Fibroblast of peridontal ligament (primary cell): Measurements from ENCODE around the gene SYT4.
"Not testable (repeated sequence)": the region's sequence is repeated elsewhere in the genome, so short reads cannot be mapped to it uniquely, and the experiment has no call there.

ENCODE experiments used
- DNase-seq: peaks from one replicate; pipeline ENCODE4 v3.0.0-alpha.2; 2010; ENCODE audit errors: extremely low read depth

Gene SYT4

GRCh38 chr18:43277164-43277600 is at the start of gene SYT4:
SYT4 (minus strand) TSS chr18:43277490; CDS start chr18:43277281, 209 bp downstream.
- peak; percentile 22 for DNase-seq

- DNase-seq: no peak
Observed at GRCh38 chr18:43322132-43322531, 44.8 kb upstream of the SYT4 start.

GRCh38 chr18:43314941-43315340 is 37.7 kb upstream of the SYT4 start:
- no peak for DNase-seq

- DNase-seq: no peak
Observed at GRCh38 chr18:43312891-43313290, 35.6 kb upstream of the SYT4 start.

- DNase-seq: no peak
Observed at GRCh38 chr18:43310239-43310638, 32.9 kb upstream of the SYT4 start.

GRCh38 chr18:43303376-43303775 is 26.1 kb upstream of the SYT4 start:
- DNase-seq: no peak

GRCh38 chr18:43286187-43286586 is 8.9 kb upstream of the SYT4 start:
- DNase-seq: not testable (repeated sequence)

GRCh38 chr18:43283299-43283698 is 6.0 kb upstream of the SYT4 start:
- DNase-seq: no peak

GRCh38 chr18:43279015-43279744 is 1.9 kb upstream of the SYT4 start:
- no peak for DNase-seq

- no peak for DNase-seq
Observed at GRCh38 chr18:43278355-43278754, 1.1 kb upstream of the SYT4 start.

- DNase-seq: no peak
Observed at GRCh38 chr18:43276491-43276890, 799 bp downstream of the SYT4 start.

- DNase-seq: no peak
Observed at GRCh38 chr18:43275546-43275945, 1.7 kb downstream of the SYT4 start.

GRCh38 chr18:43274526-43274925 is 2.8 kb downstream of the SYT4 start:
- no peak for DNase-seq

GRCh38 chr18:43271593-43272432 is 5.5 kb downstream of the SYT4 start:
- DNase-seq: peak; percentile 82

GRCh38 chr18:43267818-43268217 is 9.5 kb downstream of the SYT4 start:
- no peak for DNase-seq

GRCh38 chr18:43265465-43265864 is 11.8 kb downstream of the SYT4 start:
- DNase-seq: no peak

- no peak for DNase-seq
Observed at GRCh38 chr18:43248610-43249249, 28.6 kb downstream of the SYT4 start.

- no peak for DNase-seq
Observed at GRCh38 chr18:43247944-43248343, 29.3 kb downstream of the SYT4 start.

- no peak for DNase-seq
Observed at GRCh38 chr18:43238429-43238828, 38.9 kb downstream of the SYT4 start.

- DNase-seq: no peak
Observed at GRCh38 chr18:43236921-43237320, 40.4 kb downstream of the SYT4 start.

- no peak for DNase-seq
Observed at GRCh38 chr18:43234889-43235288, 42.4 kb downstream of the SYT4 start.

GRCh38 chr18:43222501-43222900 is 54.8 kb downstream of the SYT4 start:
- no peak for DNase-seq

GRCh38 chr18:43220691-43221090 is 56.6 kb downstream of the SYT4 start:
- no peak for DNase-seq
